Hepatocyte (in vitro differentiated cells): ENCODE results near the gene RABGAP1L. TPM values are rescaled to one million over a fixed set of nuclear protein-coding genes. Genes with fewer than 3 reads are reported as not detected.

ENCODE experiments used
- DNase-seq: peaks from one replicate; pipeline ENCODE4 v3.0.0-alpha.2; 2016; ENCODE audit warnings: low spot score
- H2AFZ ChIP-seq: fragments of 200-600 bp; sonication (generic); 2 replicates; pipeline ENCODE4 v1.6.0; 2016; ENCODE audit warnings: antibody characterized with exemption, mild to moderate bottlenecking
- H3K27ac ChIP-seq: fragments of 200-600 bp; sonication (generic); 2 replicates; pipeline ENCODE4 v1.5.1; 2016; ENCODE audit warnings: mild to moderate bottlenecking
- H3K27me3 ChIP-seq: fragments of 200-600 bp; sonication (generic); 2 replicates; pipeline ENCODE4 v1.6.1; 2016
- H3K36me3 ChIP-seq: fragments of 200-600 bp; sonication (generic); replicated peaks from 2 replicates; pipeline ENCODE4 v1.5.1; 2016; ENCODE audit warnings: low read depth; ENCODE audit not compliant: insufficient read depth
- H3K4me1 ChIP-seq: fragments of 200-600 bp; sonication (generic); 2 replicates; pipeline ENCODE4 v1.5.1; 2016; ENCODE audit warnings: mild to moderate bottlenecking, moderate library complexity; ENCODE audit not compliant: insufficient read depth
- H3K4me2 ChIP-seq: fragments of 200-600 bp; sonication (generic); 2 replicates; pipeline ENCODE4 v1.6.0; 2016
- H3K4me3 ChIP-seq: fragments of 200-600 bp; sonication (generic); 2 replicates; pipeline ENCODE4 v1.5.1; 2016; ENCODE audit warnings: mild to moderate bottlenecking
- H3K79me2 ChIP-seq: fragments of 200-600 bp; sonication (generic); 2 replicates; pipeline ENCODE4 v1.6.0; 2017; ENCODE audit warnings: mild to moderate bottlenecking
- H3K9me2 ChIP-seq: fragments of 200-600 bp; sonication (generic); replicated peaks from 2 replicates; pipeline ENCODE4 v1.6.0; 2017; ENCODE audit warnings: mild to moderate bottlenecking; ENCODE audit not compliant: insufficient read depth
- H3K9me3 ChIP-seq: fragments of 200-600 bp; sonication (generic); 2 replicates; pipeline ENCODE4 v1.5.1; 2016; ENCODE audit warnings: low read depth, mild to moderate bottlenecking
- H4K20me1 ChIP-seq: fragments of 200-600 bp; sonication (generic); 2 replicates; pipeline ENCODE4 v1.6.0; 2016; ENCODE audit warnings: mild to moderate bottlenecking; ENCODE audit not compliant: insufficient read depth, poor library complexity, severe bottlenecking
- CTCF ChIP-seq: fragments of 200-600 bp; sonication (generic); IDR thresholded peaks from 2 replicates; pipeline ENCODE4 v1.5.1; 2016; ENCODE audit warnings: antibody characterized with exemption, mild to moderate bottlenecking; ENCODE audit not compliant: poor library complexity
- EZH2 ChIP-seq: fragments of 200-600 bp; sonication (generic); IDR thresholded peaks from 2 replicates; pipeline ENCODE4 v1.6.1; 2016; ENCODE audit warnings: antibody characterized with exemption, mild to moderate bottlenecking, borderline replicate concordance
- EZH2phosphoT487 ChIP-seq: fragments of 200-600 bp; sonication (generic); IDR thresholded peaks from one replicate; pipeline ENCODE4 v1.6.1; 2018; ENCODE audit warnings: antibody characterized with exemption, mild to moderate bottlenecking, low read depth, moderate library complexity; ENCODE audit not compliant: unreplicated experiment, severe bottlenecking
- WGBS: methylation state at CpG from one replicate; pipeline ENCODE4 v1.1.6; 2016; ENCODE audit warnings: low lambda C conversion rate; ENCODE audit errors: missing lambda C conversion rate; 5-methylcytosine and 5-hydroxymethylcytosine counted together
- polyA plus RNA-seq: library from polyadenylated mRNA; unstranded; fragments of >200 nt; fragmentation: Nextera tagmentation; extraction: Ambion mirVana; gene quantifications from 2 replicates; pipeline ENCODE4 v1.2.1, GENCODE V29; 2016
- total RNA-seq: library from RNA; depleted of rRNA; stranded (reverse); fragments of >200 nt; gene quantifications from 2 replicates; pipeline ENCODE4 v1.2.3, GENCODE V29; 2014

RABGAP1L gene
- total and polyA plus RNA-seq, 2 experiments from 2014 or later: 15.0 to 41.8 TPM

GRCh38 chr1:174160603-174161002, 1.3 kb downstream of the RABGAP1L start:
- Histone ChIP-seq H3K79me2 (peaks cover 47% of the 10 kb centered on the region), H3K27ac (peak overlapping the region; percentile 97), H2AFZ (no peak overlapping the region)

GRCh38 chr1:174161813-174162212, 2.5 kb downstream of the RABGAP1L start:
- no peaks in the 10 kb centered on the region for H3K9me2 ChIP-seq
- peaks cover 56% of the 10 kb centered on the region for H3K79me2 ChIP-seq
- no peak overlapping the region for H2AFZ ChIP-seq
- peaks cover 7% of the 10 kb centered on the region for H3K4me1 ChIP-seq
- no peaks in the 10 kb centered on the region for H3K36me3 ChIP-seq
- no peak overlapping the region for H3K4me3 ChIP-seq
- H3K27ac ChIP-seq: no peak overlapping the region
- H3K27me3 ChIP-seq: no peaks in the 10 kb centered on the region
- H4K20me1 ChIP-seq: no peaks in the 10 kb centered on the region
- no peaks in the 10 kb centered on the region for H3K9me3 ChIP-seq
- DNase-seq: no peak
- no peak for TF ChIP-seq EZH2phosphoT487
- no peak for TF ChIP-seq CTCF
- no peak for TF ChIP-seq EZH2
- 89% methylated on average over 6 of the region's 6 CpGs for WGBS
- no peak overlapping the region for H3K4me2 ChIP-seq

More at GRCh38 chr1:174160603-174161002, 1.3 kb downstream of the RABGAP1L start:
- Histone ChIP-seq H3K36me3 (no peaks in the 10 kb centered on the region), H3K4me3 (peak overlapping the region; percentile 78), H3K9me3 (no peaks in the 10 kb centered on the region), H3K9me2 (no peaks in the 10 kb centered on the region), H3K27me3 (no peaks in the 10 kb centered on the region), H3K4me2 (peak overlapping the region; percentile 92), H3K4me1 (peaks cover 7% of the 10 kb centered on the region), H4K20me1 (no peaks in the 10 kb centered on the region)
- no peak for DNase-seq
- TF ChIP-seq CTCF: no peak
- TF ChIP-seq EZH2: no peak
- no peak for TF ChIP-seq EZH2phosphoT487
- WGBS: 77% methylated on average over 5 of the region's 5 CpGs

GRCh38 chr1:174164826-174165225, 5.5 kb downstream of the RABGAP1L start:
- H3K27me3 ChIP-seq: no peaks in the 10 kb centered on the region
- H3K9me3 ChIP-seq: no peaks in the 10 kb centered on the region
- no peak overlapping the region for H2AFZ ChIP-seq
- H3K36me3 ChIP-seq: no peaks in the 10 kb centered on the region
- peaks cover 7% of the 10 kb centered on the region for H3K4me1 ChIP-seq
- no peaks in the 10 kb centered on the region for H3K9me2 ChIP-seq
- TF ChIP-seq EZH2phosphoT487 (no peak), CTCF (no peak), EZH2 (no peak)
- peak overlapping the region; percentile 25 for H3K27ac ChIP-seq
- H4K20me1 ChIP-seq: no peaks in the 10 kb centered on the region
- peak overlapping the region; percentile 8 for H3K4me2 ChIP-seq
- 73% methylated on average over 2 of the region's 2 CpGs for WGBS
- no peak overlapping the region for H3K4me3 ChIP-seq
- no peak for DNase-seq
- peaks cover 76% of the 10 kb centered on the region for H3K79me2 ChIP-seq
